Gastroesophageal sphincter (tissue), 3 donors: Measurements from ENCODE around the gene IQGAP2.

Source experiments
- CTCF ChIP-seq, 4 experiments: fragments of 200-600 bp in 2 of 4; fragments of 450-650 bp in 2 of 4; sonication (generic) in 1 of 4; IDR thresholded peaks; one replicate each; pipeline ENCODE4 v1.5.1; 2017 to 2019; ENCODE audit warnings: antibody characterized with exemption in 4 of 4, mild to moderate bottlenecking in 2 of 4, moderate library complexity in 2 of 4
- POLR2A ChIP-seq, 2 donors: fragments of 450-650 bp; IDR thresholded peaks; one replicate each; pipeline ENCODE4 v1.6.1; 2017; ENCODE audit warnings: antibody characterized with exemption in 2 of 2, mild to moderate bottlenecking in 2 of 2, moderate library complexity in 1 of 2

DNA sequence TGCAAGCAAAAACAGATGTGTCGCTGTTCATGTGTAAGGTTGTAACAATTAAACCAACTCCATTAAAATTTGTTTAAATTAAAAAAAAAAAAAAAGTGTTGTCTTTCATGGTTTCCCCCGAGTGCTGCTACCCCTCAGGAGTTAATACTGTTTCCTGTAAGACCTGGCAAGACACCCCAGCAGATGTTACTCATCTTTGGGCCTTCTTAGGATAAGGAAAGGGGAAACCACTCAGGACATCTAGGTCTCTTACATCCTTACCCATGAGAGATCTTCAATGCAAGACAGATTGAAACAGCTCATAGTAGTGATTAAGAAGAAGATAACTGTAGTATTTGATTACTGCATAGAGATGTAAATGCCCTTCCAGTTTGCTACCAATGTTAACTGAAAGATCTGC, 279.3 kb downstream of the IQGAP2 start:
- TF ChIP-seq CTCF (IDR thresholded peaks at IDR 0.05) (no peak), POLR2A (IDR thresholded peaks at IDR 0.05) (no peak)
